Measurements from ENCODE around the gene IQSEC1. TPM values are rescaled to one million over a fixed set of nuclear protein-coding genes. Genes with fewer than 3 reads are reported as not detected.

The IQSEC1 gene
- polyA plus RNA-seq, 3 donors from 2014 or later: 9.0 to 40.5 (median 15.3) TPM

- Mint-ChIP-seq H3K27ac (peak overlapping the region in 5 of 6 donors; percentile 1 to 61 (median 48)), H3K4me1 (peaks cover 47 to 57% of the 10 kb centered on the region in 2 donors), H3K27me3 (ENCODE audit: low read depth in 3 of 3) (peaks cover 0 to 5% (median 0%) of the 10 kb centered on the region in 3 donors), H3K9me3 (no peaks in the 10 kb centered on the region), H3K4me3 (no peak overlapping the region), H3K36me3 (no peaks in the 10 kb centered on the region)
- DNase-seq: no peak
Measured at GRCh38 chr3:13052191-13052820, 20.9 kb downstream of the IQSEC1 start.

DNA sequence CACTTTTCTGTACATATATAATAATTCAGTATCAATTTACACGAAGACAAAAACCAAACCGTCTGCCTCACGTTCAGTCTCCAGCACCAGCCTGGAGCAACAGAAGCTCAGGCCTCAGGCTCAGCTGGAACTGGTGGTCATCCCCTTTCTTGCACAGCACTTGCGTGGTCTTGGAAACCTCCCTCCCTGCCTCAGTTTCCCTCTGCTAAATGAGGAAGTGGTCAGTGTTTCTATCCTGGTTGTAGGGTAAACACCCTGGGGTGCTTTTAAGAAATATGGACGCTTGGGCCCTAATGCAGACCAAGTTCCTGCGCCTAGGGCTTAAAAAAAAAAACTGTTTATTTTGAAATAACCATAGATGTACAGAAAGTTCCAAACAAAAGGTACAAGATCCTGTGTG lies 21.6 kb downstream of the IQSEC1 start:
- H3K36me3 Mint-ChIP-seq: no peaks in the 10 kb centered on the region
- peak overlapping the region in 2 of 6 donors; percentile 57 to 61 for H3K27ac Mint-ChIP-seq
- no peak overlapping the region for H3K4me3 Mint-ChIP-seq
- no peak for DNase-seq
- no peaks in the 10 kb centered on the region for H3K9me3 Mint-ChIP-seq
- peaks cover 45 to 57% of the 10 kb centered on the region in 2 donors for H3K4me1 Mint-ChIP-seq
- H3K27me3 Mint-ChIP-seq (ENCODE audit: low read depth in 3 of 3): peaks cover 0 to 4% (median 0%) of the 10 kb centered on the region in 3 donors

- no peaks in the 10 kb centered on the region for H3K36me3 Mint-ChIP-seq
- no peaks in the 10 kb centered on the region for H3K9me3 Mint-ChIP-seq
- H3K27me3 Mint-ChIP-seq (ENCODE audit: low read depth in 3 of 3): peaks cover 0 to 4% (median 0%) of the 10 kb centered on the region in 3 donors
- H3K4me3 Mint-ChIP-seq: no peak overlapping the region
- H3K4me1 Mint-ChIP-seq: peaks cover 47 to 59% of the 10 kb centered on the region in 2 donors
- no peak for DNase-seq
- H3K27ac Mint-ChIP-seq: peak overlapping the region in 3 of 6 donors; percentile 12 to 50 (median 12)
Measured at GRCh38 chr3:13051066-13051465, 22.2 kb downstream of the IQSEC1 start.

DNA sequence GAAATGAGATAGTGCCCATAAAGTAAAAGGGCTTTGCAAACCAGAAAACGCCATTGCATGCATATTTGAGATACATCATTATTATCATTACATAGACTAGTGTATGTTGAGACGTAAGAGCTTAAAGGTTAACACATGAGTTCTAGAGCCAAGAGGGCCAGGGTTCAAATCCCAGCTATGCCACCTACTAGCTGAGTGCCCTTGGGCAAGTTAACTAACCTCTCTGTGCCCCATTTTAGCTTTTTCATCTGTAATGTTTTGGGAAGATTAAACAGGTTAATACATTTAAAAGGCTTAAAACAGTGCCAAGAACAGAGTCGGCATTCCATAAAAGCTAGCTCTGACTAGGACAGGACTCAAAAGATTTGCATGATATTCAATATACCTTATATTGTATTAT lies 22.8 kb downstream of the IQSEC1 start:
- DNase-seq: no peak
- Mint-ChIP-seq H3K9me3 (no peaks in the 10 kb centered on the region), H3K27me3 (ENCODE audit: low read depth in 3 of 3) (peaks cover 0 to 4% (median 0%) of the 10 kb centered on the region in 3 donors), H3K36me3 (no peaks in the 10 kb centered on the region), H3K4me3 (no peak overlapping the region), H3K27ac (no peak overlapping the region), H3K4me1 (peaks cover 51 to 65% of the 10 kb centered on the region in 2 donors)

- no peak for DNase-seq
- Mint-ChIP-seq H3K9me3 (no peaks in the 10 kb centered on the region), H3K27ac (peak overlapping the region in 3 of 6 donors; percentile 6 to 82 (median 33)), H3K36me3 (no peaks in the 10 kb centered on the region), H3K4me3 (no peak overlapping the region), H3K4me1 (peaks cover 47 to 62% of the 10 kb centered on the region in 2 donors), H3K27me3 (ENCODE audit: low read depth in 3 of 3) (peaks cover 0 to 4% (median 3%) of the 10 kb centered on the region in 3 donors)
Measured at GRCh38 chr3:13049400-13049799, 23.8 kb downstream of the IQSEC1 start.

GRCh38 chr3:13047296-13048165 lies 25.7 kb downstream of the IQSEC1 start:
- Mint-ChIP-seq H3K4me1 (peaks cover 32 to 51% of the 10 kb centered on the region in 2 donors), H3K9me3 (no peaks in the 10 kb centered on the region)
- DNase-seq: no peak

DNA sequence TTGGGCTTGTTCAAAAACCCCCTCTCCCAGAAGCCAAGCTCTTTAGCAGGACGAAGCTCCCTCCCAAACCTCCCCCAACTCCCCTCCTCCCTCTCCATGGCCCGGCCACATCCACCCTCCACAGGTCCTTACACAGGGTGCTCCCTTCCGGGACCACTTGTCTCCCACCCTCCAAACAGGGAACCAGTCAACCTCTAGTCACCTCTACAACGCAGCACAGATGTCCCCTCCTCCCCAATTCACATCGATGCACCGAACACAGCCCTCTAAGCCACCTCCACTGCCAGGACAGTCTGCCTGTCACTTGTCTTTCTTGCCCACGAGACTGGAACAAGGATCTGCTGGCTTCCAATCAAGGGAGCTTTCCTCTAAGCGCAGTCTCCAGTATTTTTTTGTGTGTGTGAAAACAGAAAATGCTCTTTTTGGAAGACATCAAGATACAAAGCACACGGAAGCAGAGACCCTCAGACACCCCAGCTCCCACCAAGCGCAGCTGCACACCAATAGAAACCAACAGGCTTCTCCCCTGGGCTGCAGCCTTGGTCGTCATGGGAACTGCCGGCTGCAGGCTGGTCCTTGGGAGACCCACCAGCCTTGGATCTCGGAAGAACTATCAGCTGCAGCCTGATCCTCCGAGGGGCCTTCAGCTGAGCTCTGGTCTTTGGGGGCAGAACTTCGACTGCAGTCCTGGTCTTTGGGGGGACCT lies 26.5 kb downstream of the IQSEC1 start:
- Mint-ChIP-seq H3K27me3 (ENCODE audit: low read depth in 3 of 3) (peaks cover 0 to 4% (median 3%) of the 10 kb centered on the region in 3 donors), H3K9me3 (no peaks in the 10 kb centered on the region), H3K27ac (peak overlapping the region in 5 of 6 donors; percentile 64 to 80 (median 74)), H3K4me3 (no peak overlapping the region), H3K36me3 (no peaks in the 10 kb centered on the region), H3K4me1 (peaks cover 26 to 44% of the 10 kb centered on the region in 2 donors)
- no peak for DNase-seq

More at GRCh38 chr3:13047296-13048165, 25.7 kb downstream of the IQSEC1 start:
- Mint-ChIP-seq H3K4me3 (no peak overlapping the region), H3K36me3 (no peaks in the 10 kb centered on the region), H3K27ac (peak overlapping the region in 1 of 6 donors; percentile 17), H3K27me3 (ENCODE audit: low read depth in 3 of 3) (peaks cover 0 to 4% (median 3%) of the 10 kb centered on the region in 3 donors)

DNA sequence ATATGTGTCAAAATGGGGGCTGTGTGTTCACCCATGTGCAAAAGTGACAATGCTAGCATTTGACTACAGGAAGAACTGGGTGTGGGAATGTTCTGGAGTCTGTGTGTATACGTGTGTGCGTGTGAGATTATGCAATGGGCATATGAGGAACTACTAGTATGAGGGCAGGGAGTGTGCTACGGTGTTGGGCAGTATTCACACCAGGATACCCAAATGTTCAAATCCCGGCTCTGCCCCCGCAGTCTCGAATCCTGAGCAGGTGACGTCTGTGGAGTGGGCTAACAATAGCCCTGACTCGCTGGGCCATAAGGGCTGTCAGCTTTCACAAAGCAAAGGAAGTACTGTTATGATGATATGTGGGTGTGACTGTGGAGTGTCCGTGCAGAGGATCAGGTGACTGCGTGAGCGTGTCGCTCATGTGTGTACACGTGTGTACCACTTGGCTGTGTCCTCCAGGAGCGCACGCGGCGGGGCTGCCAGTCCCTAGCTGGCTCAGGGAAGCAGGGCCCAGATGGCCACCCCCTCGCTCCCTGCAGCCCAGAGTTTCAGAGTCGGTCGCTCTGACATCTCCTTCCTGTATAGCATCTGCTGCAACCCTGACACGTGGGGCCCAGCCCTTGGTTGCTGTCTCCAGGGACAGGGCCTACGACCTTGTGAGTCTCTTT lies 27.2 kb downstream of the IQSEC1 start:
- Mint-ChIP-seq H3K4me3 (peak overlapping the region in 2 of 5 donors; percentile 21 to 41), H3K36me3 (no peaks in the 10 kb centered on the region), H3K27ac (peak overlapping the region; percentile 48 to 78 (median 64)), H3K9me3 (no peaks in the 10 kb centered on the region), H3K4me1 (peaks cover 29 to 49% of the 10 kb centered on the region in 2 donors), H3K27me3 (ENCODE audit: low read depth in 3 of 3) (peaks cover 0 to 4% (median 3%) of the 10 kb centered on the region in 3 donors)
- no peak for DNase-seq

DNA sequence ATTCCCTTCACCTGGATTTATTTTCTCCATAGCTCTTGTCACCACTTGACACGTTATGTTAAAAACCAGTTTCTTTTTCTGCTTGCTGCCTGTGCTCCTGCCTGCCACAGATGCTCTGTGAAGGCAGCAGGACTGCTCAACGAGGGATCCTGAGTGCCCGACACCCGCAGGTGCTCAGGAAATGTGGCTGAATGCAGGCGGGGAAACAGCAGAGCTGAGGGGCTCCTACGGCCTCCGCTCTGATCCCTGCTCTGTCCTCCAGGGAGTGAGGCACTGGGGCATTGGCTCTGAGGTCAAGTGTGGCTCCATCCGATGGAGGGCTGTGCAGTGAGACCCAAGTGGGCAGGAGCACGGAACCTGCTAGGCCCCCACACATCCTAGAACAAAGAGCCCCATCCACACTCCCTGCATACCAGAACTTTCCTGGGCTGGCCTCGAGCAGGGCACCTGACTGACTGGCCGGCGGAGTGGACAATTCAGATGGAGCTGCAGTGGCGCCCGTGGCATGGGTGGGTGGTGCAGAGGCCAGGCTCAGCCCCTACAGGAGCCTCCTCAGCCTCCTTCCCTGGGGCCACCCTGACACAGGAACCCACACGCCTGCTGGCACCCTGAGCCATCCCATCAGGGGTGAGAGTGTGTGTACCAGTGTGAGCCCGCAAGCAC lies 27.9 kb downstream of the IQSEC1 start:
- Mint-ChIP-seq H3K27ac (peak overlapping the region; percentile 14 to 78 (median 65)), H3K36me3 (no peaks in the 10 kb centered on the region), H3K4me1 (peaks cover 36 to 56% of the 10 kb centered on the region in 2 donors), H3K27me3 (ENCODE audit: low read depth in 3 of 3) (peaks cover 0 to 10% (median 3%) of the 10 kb centered on the region in 3 donors), H3K4me3 (no peak overlapping the region), H3K9me3 (no peaks in the 10 kb centered on the region)
- DNase-seq: no peak

GRCh38 chr3:13044496-13045240 lies 28.6 kb downstream of the IQSEC1 start:
- H3K27ac Mint-ChIP-seq: peak overlapping the region in 4 of 6 donors; percentile 14 to 66 (median 43)
- H3K9me3 Mint-ChIP-seq: no peaks in the 10 kb centered on the region
- peaks cover 43 to 63% of the 10 kb centered on the region in 2 donors for H3K4me1 Mint-ChIP-seq
- no peak overlapping the region for H3K4me3 Mint-ChIP-seq
- no peak for DNase-seq
- no peaks in the 10 kb centered on the region for H3K36me3 Mint-ChIP-seq
- peaks cover 0 to 10% (median 3%) of the 10 kb centered on the region in 3 donors for H3K27me3 Mint-ChIP-seq (ENCODE audit: low read depth in 3 of 3)

GRCh38 chr3:13043656-13044055 lies 29.6 kb downstream of the IQSEC1 start:
- Mint-ChIP-seq H3K9me3 (no peaks in the 10 kb centered on the region), H3K27ac (peak overlapping the region; percentile 18 to 74 (median 50)), H3K36me3 (no peaks in the 10 kb centered on the region), H3K4me1 (peaks cover 46 to 65% of the 10 kb centered on the region in 2 donors), H3K27me3 (ENCODE audit: low read depth in 3 of 3) (peaks cover 0 to 9% (median 3%) of the 10 kb centered on the region in 3 donors), H3K4me3 (peak overlapping the region in 1 of 5 donors; percentile 1)
- DNase-seq: no peak

DNA sequence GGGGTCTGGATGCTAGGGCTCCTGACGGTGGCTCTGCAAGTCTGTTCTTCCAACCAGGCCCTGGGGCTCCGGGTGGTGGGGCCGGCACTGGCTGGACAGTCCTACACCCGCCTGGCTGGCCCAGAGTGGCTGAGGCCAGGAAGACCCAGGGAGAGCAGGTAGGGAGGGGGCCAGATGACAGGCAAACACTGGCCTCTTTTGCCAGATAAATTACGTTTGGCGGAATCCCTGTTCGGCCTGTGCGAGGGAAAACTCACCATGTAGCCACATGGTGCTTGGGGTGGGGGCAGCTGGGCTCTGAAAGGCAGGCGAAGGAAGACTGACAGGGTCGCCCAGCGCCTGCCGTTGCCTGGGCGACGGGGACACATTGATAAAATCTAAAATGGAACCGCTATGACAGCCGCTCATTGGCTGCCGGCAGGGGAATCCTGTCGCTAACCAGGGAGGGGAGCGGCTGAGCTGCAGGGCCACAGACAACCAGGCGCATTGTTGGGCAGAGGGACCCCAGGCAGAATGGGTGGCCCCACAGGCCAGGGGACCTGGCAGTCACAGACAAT lies 30.4 kb downstream of the IQSEC1 start:
- H3K36me3 Mint-ChIP-seq: no peaks in the 10 kb centered on the region
- peaks cover 0 to 9% (median 5%) of the 10 kb centered on the region in 3 donors for H3K27me3 Mint-ChIP-seq (ENCODE audit: low read depth in 3 of 3)
- H3K4me1 Mint-ChIP-seq: peaks cover 53 to 60% of the 10 kb centered on the region in 2 donors
- no peaks in the 10 kb centered on the region for H3K9me3 Mint-ChIP-seq
- no peak for DNase-seq
- H3K4me3 Mint-ChIP-seq: no peak overlapping the region
- peak overlapping the region in 1 of 6 donors; percentile 47 for H3K27ac Mint-ChIP-seq

Measured in immature natural killer cell (primary cell).